Measurements from ENCODE around the gene ATP5IF1.

The ATP5IF1 gene

DNA sequence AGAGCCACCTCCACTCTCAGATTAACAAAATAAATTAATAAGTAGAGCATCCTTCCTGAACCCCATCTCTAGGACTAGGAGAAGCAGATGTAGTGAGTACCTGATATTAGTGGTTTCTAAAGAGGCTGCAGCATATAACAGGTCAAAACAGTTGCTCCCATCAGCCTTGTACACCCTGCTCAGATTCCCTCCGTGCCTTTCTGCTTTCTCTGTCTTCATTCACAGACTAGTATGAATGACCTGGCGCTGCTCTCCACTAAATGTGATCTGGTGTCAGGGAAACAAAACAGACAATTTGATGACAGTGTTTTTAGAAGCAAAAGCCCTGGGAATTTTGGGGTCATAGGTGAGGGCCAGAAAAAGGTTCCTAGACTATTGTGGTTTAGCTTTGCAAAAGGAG lies 31.7 kb downstream of the ATP5IF1 start:
- TF ChIP-seq, protein P1, sequence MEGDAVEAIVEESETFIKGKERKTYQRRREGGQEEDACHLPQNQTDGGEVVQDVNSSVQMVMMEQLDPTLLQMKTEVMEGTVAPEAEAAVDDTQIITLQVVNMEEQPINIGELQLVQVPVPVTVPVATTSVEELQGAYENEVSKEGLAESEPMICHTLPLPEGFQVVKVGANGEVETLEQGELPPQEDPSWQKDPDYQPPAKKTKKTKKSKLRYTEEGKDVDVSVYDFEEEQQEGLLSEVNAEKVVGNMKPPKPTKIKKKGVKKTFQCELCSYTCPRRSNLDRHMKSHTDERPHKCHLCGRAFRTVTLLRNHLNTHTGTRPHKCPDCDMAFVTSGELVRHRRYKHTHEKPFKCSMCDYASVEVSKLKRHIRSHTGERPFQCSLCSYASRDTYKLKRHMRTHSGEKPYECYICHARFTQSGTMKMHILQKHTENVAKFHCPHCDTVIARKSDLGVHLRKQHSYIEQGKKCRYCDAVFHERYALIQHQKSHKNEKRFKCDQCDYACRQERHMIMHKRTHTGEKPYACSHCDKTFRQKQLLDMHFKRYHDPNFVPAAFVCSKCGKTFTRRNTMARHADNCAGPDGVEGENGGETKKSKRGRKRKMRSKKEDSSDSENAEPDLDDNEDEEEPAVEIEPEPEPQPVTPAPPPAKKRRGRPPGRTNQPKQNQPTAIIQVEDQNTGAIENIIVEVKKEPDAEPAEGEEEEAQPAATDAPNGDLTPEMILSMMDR (IDR thresholded peaks at IDR 0.05), result no peak
- Histone ChIP-seq H3K4me3 (no peak overlapping the region), H3K4me1 (peaks cover 0 to 12% (median 0%) of the 10 kb centered on the region in 4 donors), H3K36me3 (peaks cover 16 to 34% (median 16%) of the 10 kb centered on the region in 3 donors), H3K27ac (no peak overlapping the region), H3K27me3 (no peaks in the 10 kb centered on the region), H3K9me3 (no peaks in the 10 kb centered on the region)
- intact Hi-C loops (cut with DNase I; ENCODE audit: low total_unique reads), result no loop called here
- DNase-seq, result no peak

DNA sequence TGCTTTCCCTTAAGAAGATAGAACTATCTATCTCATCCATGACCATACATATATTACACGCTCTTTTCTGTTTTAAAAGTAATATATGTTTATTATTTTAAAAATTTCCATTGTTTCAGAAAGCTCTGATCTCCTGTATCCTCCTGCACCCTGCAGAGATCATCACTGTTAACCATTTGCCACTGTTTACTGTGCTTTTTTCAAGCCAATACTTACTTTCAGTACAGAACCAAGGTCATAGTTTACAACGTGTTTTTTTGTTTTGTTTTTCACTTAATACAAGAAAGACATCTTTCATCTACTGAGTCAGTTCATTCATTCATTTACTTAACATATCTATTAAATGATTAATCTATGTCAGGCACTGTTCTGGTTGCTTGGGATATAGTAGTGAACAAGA lies 33.6 kb downstream of the ATP5IF1 start:
- no peak overlapping the region for H3K4me3 ChIP-seq
- H3K9me3 ChIP-seq, result no peaks in the 10 kb centered on the region
- H3K4me1 ChIP-seq, result peaks cover 0 to 6% (median 0%) of the 10 kb centered on the region in 4 donors
- no peaks in the 10 kb centered on the region for H3K27me3 ChIP-seq
- intact Hi-C loops (cut with DNase I; ENCODE audit: low total_unique reads), result no loop called here
- TF ChIP-seq, protein P1 (IDR thresholded peaks at IDR 0.05), result no peak
- no peak for DNase-seq
- peaks cover 35 to 53% (median 35%) of the 10 kb centered on the region in 3 donors for H3K36me3 ChIP-seq
- no peak overlapping the region for H3K27ac ChIP-seq

DNA sequence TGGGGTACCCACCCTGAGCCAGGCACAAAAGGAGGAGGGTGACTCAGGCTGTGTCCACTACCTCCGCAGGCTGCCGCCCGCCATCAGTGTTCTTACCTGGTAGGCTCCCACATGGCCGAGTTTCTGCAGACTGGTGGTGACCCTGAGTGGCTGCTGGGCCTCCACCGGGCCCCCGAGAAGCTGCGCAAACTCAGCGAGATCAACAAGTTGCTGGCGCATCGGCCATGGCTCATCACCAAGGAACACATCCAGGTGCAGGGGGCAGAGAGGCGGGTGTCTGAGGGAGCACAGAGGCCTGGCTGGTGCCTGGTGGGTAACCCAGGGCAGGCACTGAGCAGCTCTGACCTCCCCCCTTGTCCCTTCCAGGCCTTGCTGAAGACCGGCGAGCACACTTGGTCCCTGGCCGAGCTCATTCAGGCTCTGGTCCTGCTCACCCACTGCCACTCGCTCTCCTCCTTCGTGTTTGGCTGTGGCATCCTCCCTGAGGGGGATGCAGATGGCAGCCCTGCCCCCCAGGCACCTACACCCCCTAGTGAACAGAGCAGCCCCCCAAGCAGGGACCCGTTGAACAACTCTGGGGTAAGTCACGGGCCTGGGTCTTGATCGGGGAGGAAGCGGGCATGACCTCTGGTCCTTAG lies 36.4 kb downstream of the ATP5IF1 start:
- H3K4me1 ChIP-seq, result peaks cover 0 to 4% (median 0%) of the 10 kb centered on the region in 4 donors
- TF ChIP-seq, protein P1 (IDR thresholded peaks at IDR 0.05), result no peak
- peaks cover 50 to 78% (median 55%) of the 10 kb centered on the region in 3 donors for H3K36me3 ChIP-seq
- no peak overlapping the region for H3K27ac ChIP-seq
- no peaks in the 10 kb centered on the region for H3K27me3 ChIP-seq
- DNase-seq, result no peak
- intact Hi-C loops (cut with DNase I; ENCODE audit: low total_unique reads), result no loop called here
- H3K4me3 ChIP-seq, result no peak overlapping the region
- no peaks in the 10 kb centered on the region for H3K9me3 ChIP-seq

DNA sequence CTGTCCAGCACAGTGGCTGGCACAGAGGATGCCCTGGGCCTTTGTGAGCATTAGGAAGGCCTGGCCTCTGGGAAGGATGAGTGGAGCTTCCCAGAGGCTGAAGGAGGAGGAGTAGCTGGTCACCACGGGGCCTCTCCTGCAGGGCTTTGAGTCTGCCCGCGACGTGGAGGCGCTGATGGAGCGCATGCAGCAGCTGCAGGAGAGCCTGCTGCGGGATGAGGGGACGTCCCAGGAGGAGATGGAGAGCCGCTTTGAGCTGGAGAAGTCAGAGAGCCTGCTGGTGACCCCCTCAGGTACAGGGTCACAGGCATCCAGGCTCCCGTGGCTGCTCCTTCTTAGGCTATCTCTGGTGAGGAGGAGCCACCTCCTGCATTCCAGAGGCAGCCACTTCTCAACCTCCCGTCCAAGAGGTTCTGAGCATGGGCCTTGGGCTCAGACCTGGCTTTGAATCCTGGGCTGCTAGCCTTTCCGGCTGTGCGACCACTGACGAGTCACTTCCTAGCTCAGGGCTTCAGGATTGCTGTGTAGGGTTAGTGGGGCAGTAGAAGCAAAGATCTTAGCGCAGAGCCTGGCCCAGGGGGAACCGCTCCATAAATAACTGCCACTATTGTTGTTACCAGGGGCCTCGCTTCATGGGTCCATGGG lies 37.4 kb downstream of the ATP5IF1 start:
- H3K36me3 ChIP-seq, result peaks cover 58 to 88% (median 63%) of the 10 kb centered on the region in 3 donors

DNA sequence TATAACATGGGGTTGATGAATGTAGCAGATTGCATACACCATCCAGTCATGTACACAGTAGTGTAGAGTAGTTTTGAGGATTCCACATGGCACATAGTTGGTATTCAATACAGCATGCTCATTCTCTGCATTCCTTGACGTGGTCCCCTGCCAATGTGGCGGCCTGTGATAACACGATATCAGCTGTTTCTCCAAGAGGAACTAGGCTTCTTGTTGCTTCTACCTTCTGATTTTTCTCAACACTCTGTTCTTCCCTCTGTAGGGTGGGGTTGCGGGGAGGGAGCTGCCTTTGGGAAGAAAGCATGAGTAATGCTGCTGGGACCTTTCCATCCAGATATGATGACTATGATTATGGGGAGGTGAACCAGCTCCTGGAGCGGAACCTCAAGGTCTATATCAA lies 42.8 kb downstream of the ATP5IF1 start:
- Histone ChIP-seq H3K27me3 (no peaks in the 10 kb centered on the region), H3K4me1 (no peaks in the 10 kb centered on the region), H3K36me3 (peaks cover 61 to 91% (median 64%) of the 10 kb centered on the region in 3 donors), H3K4me3 (no peak overlapping the region), H3K9me3 (no peaks in the 10 kb centered on the region), H3K27ac (no peak overlapping the region)
- TF ChIP-seq, protein P1 (IDR thresholded peaks at IDR 0.05), result no peak
- intact Hi-C loops (cut with DNase I; ENCODE audit: low total_unique reads), result no loop called here
- DNase-seq, result no peak

More for the DNA sequence above, 37.4 kb downstream of the ATP5IF1 start:
- TF ChIP-seq, protein P1 (IDR thresholded peaks at IDR 0.05), result no peak
- Histone ChIP-seq H3K9me3 (no peaks in the 10 kb centered on the region), H3K27me3 (no peaks in the 10 kb centered on the region), H3K27ac (no peak overlapping the region), H3K4me3 (no peak overlapping the region), H3K4me1 (no peaks in the 10 kb centered on the region)
- intact Hi-C loops (cut with DNase I; ENCODE audit: low total_unique reads), result no loop called here
- no peak for DNase-seq

Measured in tibial artery (tissue), 4 donors.